ENCODE data around the gene HIC2. TPM values are rescaled to one million over a fixed set of nuclear protein-coding genes. Genes with fewer than 3 reads are reported as not detected.
A peak's percentile ranks its signal among the peaks of the same experiment; 100 is the strongest.
"Not testable (repeated sequence)": the region's sequence is repeated elsewhere in the genome, so short reads cannot be mapped to it uniquely, and the experiment has no call there.

HIC2 gene
- total RNA-seq, 2 donors from 2014 or later = 11.5 to 11.9 TPM

GRCh38 chr22:21416375-21416774 is 796 bp upstream of the HIC2 start:
- ATAC-seq = not testable (repeated sequence)

GRCh38 chr22:21417853-21418252 is 682 bp downstream of the HIC2 start:
- not testable (repeated sequence) for H3K27me3 Mint-ChIP-seq; H3K9me3 ChIP-seq (ENCODE audit: control insufficient read depth, low read length, poor library complexity, severe bottlenecking); H3K27ac Mint-ChIP-seq; H3K4me1 Mint-ChIP-seq; H3K36me3 Mint-ChIP-seq (ENCODE audit: low read depth); H3K4me3 Mint-ChIP-seq
- peak in 1 of 3 donors; percentile 19 for DNase-seq
- ATAC-seq = peak; percentile 1

More at GRCh38 chr22:21416375-21416774, 796 bp upstream of the HIC2 start:
- not testable (repeated sequence) for DNase-seq; H3K36me3 Mint-ChIP-seq (ENCODE audit: low read depth); H3K27ac Mint-ChIP-seq; H3K4me1 Mint-ChIP-seq; H3K4me3 Mint-ChIP-seq; H3K27me3 Mint-ChIP-seq; H3K9me3 ChIP-seq (ENCODE audit: control insufficient read depth, low read length, poor library complexity, severe bottlenecking)

DNA sequence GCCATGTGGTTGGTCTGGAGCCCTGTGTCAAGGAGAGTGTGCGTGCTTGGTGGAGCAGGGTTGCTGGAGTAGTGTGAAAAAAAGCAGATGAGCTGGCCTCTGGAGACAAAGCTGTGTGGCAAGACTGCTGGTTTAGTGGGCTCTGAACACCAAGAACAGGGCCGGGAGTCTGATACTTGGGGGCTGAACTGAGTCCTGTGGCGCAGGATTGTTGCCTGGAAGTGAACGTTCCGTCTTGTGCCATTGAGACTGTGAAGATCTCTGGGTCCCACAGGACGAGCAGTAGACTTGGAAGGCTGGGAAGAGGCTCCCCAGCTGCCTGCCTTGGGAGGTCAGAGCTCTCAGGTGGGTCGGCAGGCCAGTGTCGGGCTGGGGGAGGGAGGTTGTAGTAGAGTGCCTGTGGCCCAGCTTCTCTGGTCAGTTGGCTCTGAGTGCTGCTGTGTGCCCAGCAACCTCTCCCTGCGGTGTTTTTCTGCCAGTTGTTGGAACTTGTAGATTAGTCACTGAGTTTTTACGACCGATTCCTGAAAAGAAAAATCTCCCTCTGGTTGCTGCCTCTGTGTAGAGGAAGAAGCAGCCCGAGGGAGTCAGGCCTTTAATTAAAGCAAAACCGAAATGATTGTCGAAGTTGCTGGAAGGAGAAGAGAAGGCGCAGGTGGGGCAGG is 1.9 kb downstream of the HIC2 start:
- not testable (repeated sequence) for H3K27ac Mint-ChIP-seq; H3K9me3 ChIP-seq (ENCODE audit: control insufficient read depth, low read length, poor library complexity, severe bottlenecking); H3K27me3 Mint-ChIP-seq; DNase-seq; H3K4me3 Mint-ChIP-seq; H3K36me3 Mint-ChIP-seq (ENCODE audit: low read depth); ATAC-seq; H3K4me1 Mint-ChIP-seq

- H3K27ac Mint-ChIP-seq; H3K27me3 Mint-ChIP-seq; H3K9me3 ChIP-seq (ENCODE audit: control insufficient read depth, low read length, poor library complexity, severe bottlenecking); H3K36me3 Mint-ChIP-seq (ENCODE audit: low read depth); H3K4me1 Mint-ChIP-seq; H3K4me3 Mint-ChIP-seq; DNase-seq: not testable (repeated sequence)
- ATAC-seq = peak; percentile 88
Observed at GRCh38 chr22:21420180-21420763, 3.1 kb downstream of the HIC2 start.

DNA sequence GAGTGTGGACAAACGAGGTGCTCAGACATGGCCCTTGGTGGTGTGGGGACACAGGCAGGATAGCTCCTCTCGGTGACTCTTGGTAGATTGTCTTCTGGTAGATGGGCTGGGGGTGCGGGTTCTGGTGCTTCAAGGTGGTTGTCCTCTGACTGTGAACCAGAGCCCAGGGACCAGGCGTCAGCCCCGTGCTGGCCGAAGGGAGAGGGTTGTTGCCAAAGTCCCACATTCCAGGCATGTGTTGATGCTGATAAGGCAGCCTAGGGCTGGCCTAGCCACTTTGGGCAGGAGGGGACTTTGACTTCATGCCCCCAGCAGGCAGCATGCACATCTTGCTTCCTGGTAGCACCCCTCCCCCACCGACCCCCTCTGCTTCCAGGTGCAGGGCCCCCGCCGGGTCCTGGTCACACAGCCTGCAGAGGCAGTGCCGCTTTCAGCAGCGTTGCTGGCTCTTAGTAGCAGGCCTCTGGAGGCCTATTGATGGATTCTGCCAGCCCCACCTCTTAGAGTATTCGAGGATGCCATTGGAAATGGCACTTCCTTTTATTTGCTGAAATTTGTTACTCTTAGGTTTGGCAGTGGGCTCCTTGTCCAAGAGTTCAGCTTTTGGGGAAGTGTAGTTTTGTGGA is 7.0 kb downstream of the HIC2 start:
- H3K4me3 Mint-ChIP-seq; H3K36me3 Mint-ChIP-seq (ENCODE audit: low read depth); ATAC-seq; H3K27me3 Mint-ChIP-seq; H3K9me3 ChIP-seq (ENCODE audit: control insufficient read depth, low read length, poor library complexity, severe bottlenecking); H3K27ac Mint-ChIP-seq; H3K4me1 Mint-ChIP-seq; DNase-seq: not testable (repeated sequence)

- not testable (repeated sequence) for DNase-seq; H3K4me1 Mint-ChIP-seq; H3K36me3 Mint-ChIP-seq (ENCODE audit: low read depth); H3K9me3 ChIP-seq (ENCODE audit: control insufficient read depth, low read length, poor library complexity, severe bottlenecking); H3K27me3 Mint-ChIP-seq; H3K27ac Mint-ChIP-seq; H3K4me3 Mint-ChIP-seq
- ATAC-seq = peak; percentile 93
Observed at GRCh38 chr22:21434378-21435233, 17.4 kb downstream of the HIC2 start.

DNA sequence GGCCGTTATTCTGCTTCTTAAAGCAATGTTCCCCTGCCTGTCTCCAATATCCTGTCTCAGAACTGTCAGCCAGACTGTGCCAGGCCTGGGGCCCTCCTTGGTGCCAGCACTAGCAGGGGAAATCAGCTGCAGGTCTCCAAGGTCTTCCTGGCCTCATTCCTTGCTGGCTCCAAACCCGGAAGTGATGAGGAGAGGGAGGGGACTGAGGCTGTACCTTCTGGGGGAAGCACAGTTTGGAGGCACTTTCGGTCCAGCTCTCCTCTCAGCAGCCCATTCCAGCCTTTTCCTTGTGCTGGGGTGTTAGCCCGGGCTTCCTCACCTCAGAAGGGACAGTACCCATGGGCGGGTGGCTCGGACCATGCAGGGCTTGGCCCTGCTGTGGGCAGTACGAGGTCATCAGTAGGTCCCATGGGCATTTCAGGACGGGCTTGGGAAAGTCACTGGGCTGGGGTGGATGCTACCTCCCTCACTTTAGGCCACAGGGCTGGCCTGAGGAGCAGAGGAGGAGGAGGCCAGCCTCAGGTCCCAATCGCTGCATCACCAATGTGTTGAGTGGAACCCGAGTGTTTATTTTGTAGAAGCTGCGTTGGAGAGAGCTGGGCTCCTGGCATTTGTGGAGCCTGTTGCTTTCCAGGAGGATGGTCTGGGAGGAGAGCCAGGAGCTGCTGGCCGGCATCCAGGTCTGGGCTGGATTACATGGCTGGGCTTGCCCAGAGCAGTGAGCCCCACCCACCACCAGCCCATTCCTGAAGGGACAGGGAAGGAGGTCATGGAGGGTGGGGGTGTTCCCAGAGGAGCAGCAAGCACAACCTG is 19.0 kb downstream of the HIC2 start:
- H3K27ac Mint-ChIP-seq; H3K36me3 Mint-ChIP-seq (ENCODE audit: low read depth); ATAC-seq; H3K27me3 Mint-ChIP-seq; H3K9me3 ChIP-seq (ENCODE audit: control insufficient read depth, low read length, poor library complexity, severe bottlenecking); H3K4me1 Mint-ChIP-seq; H3K4me3 Mint-ChIP-seq: not testable (repeated sequence)
- peak in 1 of 3 donors; percentile 2 for DNase-seq

- not testable (repeated sequence) for H3K27ac Mint-ChIP-seq; H3K4me1 Mint-ChIP-seq; DNase-seq; H3K9me3 ChIP-seq (ENCODE audit: control insufficient read depth, low read length, poor library complexity, severe bottlenecking); H3K27me3 Mint-ChIP-seq; H3K36me3 Mint-ChIP-seq (ENCODE audit: low read depth); H3K4me3 Mint-ChIP-seq; ATAC-seq
Observed at GRCh38 chr22:21438013-21438412, 20.8 kb downstream of the HIC2 start.

DNA sequence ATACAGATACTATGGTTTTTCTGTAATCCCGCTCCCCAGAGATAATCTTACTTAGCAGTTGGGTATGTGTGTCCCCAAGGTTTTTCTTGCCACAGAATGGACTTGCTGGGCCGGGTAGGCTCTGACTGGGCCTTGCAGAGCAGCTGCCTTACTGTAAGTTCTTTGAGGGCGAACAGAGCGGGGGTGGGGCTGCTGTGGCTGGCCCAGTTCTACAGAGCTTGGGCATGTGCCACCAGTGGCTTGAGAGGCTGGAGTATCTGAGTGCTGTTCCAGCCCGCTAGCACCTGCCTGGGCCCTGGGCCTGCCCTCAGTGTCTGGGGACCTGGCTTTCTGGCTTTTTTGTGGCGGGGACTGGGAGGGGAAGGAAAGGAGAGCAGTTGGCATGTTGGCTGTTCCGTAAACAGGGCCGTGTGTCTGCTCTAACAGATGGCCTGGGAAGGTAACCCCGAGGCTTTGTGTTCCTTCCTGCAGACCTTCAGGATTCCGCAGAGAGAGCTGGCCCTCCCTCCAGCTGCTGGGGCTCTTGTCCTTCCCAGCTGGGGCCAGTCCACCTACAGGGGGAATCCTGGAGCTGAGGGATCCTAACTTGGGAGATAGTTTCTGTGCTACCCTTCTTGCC is 23.0 kb downstream of the HIC2 start:
- not testable (repeated sequence) for H3K4me3 Mint-ChIP-seq; H3K36me3 Mint-ChIP-seq (ENCODE audit: low read depth); DNase-seq; H3K27ac Mint-ChIP-seq; H3K27me3 Mint-ChIP-seq; ATAC-seq; H3K4me1 Mint-ChIP-seq; H3K9me3 ChIP-seq (ENCODE audit: control insufficient read depth, low read length, poor library complexity, severe bottlenecking)

GRCh38 chr22:21440676-21441075 is 23.5 kb downstream of the HIC2 start:
- not testable (repeated sequence) for ATAC-seq; H3K4me1 Mint-ChIP-seq; DNase-seq; H3K36me3 Mint-ChIP-seq (ENCODE audit: low read depth); H3K27me3 Mint-ChIP-seq; H3K4me3 Mint-ChIP-seq; H3K9me3 ChIP-seq (ENCODE audit: control insufficient read depth, low read length, poor library complexity, severe bottlenecking); H3K27ac Mint-ChIP-seq

DNA sequence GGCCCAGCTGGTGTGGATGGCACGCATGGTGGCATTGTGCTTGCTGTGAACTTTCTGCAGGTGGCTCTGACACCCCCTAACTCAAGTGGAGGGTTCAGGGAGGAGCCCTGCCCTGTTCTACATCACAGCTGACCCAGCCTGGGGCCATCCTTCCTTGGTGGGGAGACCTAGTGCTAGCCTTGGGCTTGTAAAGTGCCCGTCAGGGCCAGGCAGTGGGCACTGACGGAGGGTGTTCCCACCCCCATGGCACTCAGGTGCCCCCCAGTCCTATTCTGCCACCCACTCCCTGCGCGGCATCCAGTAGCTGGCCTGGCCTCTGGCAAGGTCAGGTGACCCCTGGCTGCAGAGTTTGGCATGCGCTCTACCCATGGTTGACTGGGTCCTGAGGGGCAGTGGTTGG is 24.0 kb downstream of the HIC2 start:
- not testable (repeated sequence) for ATAC-seq; H3K27me3 Mint-ChIP-seq; H3K4me3 Mint-ChIP-seq; H3K4me1 Mint-ChIP-seq; H3K36me3 Mint-ChIP-seq (ENCODE audit: low read depth); DNase-seq; H3K9me3 ChIP-seq (ENCODE audit: control insufficient read depth, low read length, poor library complexity, severe bottlenecking); H3K27ac Mint-ChIP-seq

GRCh38 chr22:21442123-21442522 is 25.0 kb downstream of the HIC2 start:
- not testable (repeated sequence) for ATAC-seq; H3K27ac Mint-ChIP-seq; DNase-seq; H3K36me3 Mint-ChIP-seq (ENCODE audit: low read depth); H3K4me3 Mint-ChIP-seq; H3K4me1 Mint-ChIP-seq; H3K27me3 Mint-ChIP-seq; H3K9me3 ChIP-seq (ENCODE audit: control insufficient read depth, low read length, poor library complexity, severe bottlenecking)

Measured in T-helper 17 cell (primary cell).